Osteoblast (primary cell): ENCODE results near the gene VSTM2B. TPM values are rescaled to one million over a fixed set of nuclear protein-coding genes. Genes with fewer than 3 reads are reported as not detected.

Experiments used
- DNase-seq: peaks from one replicate; pipeline ENCODE4 v3.0.0; 2011; ENCODE audit warnings: low spot score, mixed read lengths; ENCODE audit not compliant: insufficient read length; ENCODE audit errors: missing footprints
- H2AFZ ChIP-seq: 2 replicates; pipeline ENCODE4 v1.6.0; 2011; ENCODE audit warnings: mild to moderate bottlenecking, low read length
- H3K27ac ChIP-seq: 2 replicates; pipeline ENCODE4 v1.5.1; 2011; ENCODE audit warnings: mild to moderate bottlenecking, low read depth, low read length, moderate library complexity
- H3K27me3 ChIP-seq: 2 replicates; pipeline ENCODE4 v1.6.0; 2012; ENCODE audit warnings: mild to moderate bottlenecking, control low read depth, inconsistent platforms, low read length, moderate library complexity; ENCODE audit not compliant: insufficient read depth
- H3K36me3 ChIP-seq: 2 replicates; pipeline ENCODE4 v1.5.1; 2011; ENCODE audit warnings: mild to moderate bottlenecking, low read length, control low read depth, moderate library complexity; ENCODE audit not compliant: insufficient read depth
- H3K4me1 ChIP-seq: 2 replicates; pipeline ENCODE4 v1.5.1; 2011; ENCODE audit warnings: mild to moderate bottlenecking, low read length, control low read depth, moderate library complexity; ENCODE audit not compliant: insufficient read depth
- H3K4me2 ChIP-seq: 2 replicates; pipeline ENCODE4 v1.6.0; 2011; ENCODE audit warnings: mild to moderate bottlenecking, low read length; ENCODE audit not compliant: insufficient read depth
- H3K4me3 ChIP-seq: fragments of 200-600 bp; sonication (generic); 3 replicates; pipeline ENCODE4 v1.5.1; 2012; ENCODE audit warnings: mild to moderate bottlenecking, low read length, inconsistent platforms; ENCODE audit not compliant: insufficient read depth
- H3K79me2 ChIP-seq: 2 replicates; pipeline ENCODE4 v1.6.0; 2012; ENCODE audit warnings: mild to moderate bottlenecking, low read length, control low read depth, inconsistent platforms; ENCODE audit not compliant: insufficient read depth
- H3K9me3 ChIP-seq: 2 replicates; pipeline ENCODE4 v1.5.1; 2011; ENCODE audit warnings: low read depth, low read length, control low read depth
- H4K20me1 ChIP-seq: 2 replicates; pipeline ENCODE4 v1.6.0; 2012; ENCODE audit warnings: mild to moderate bottlenecking, low read length, control low read depth; ENCODE audit not compliant: insufficient read depth
- CTCF ChIP-seq: IDR thresholded peaks from 2 replicates; pipeline ENCODE4 v1.5.1; 2011; ENCODE audit warnings: mild to moderate bottlenecking, low read depth, low read length, moderate library complexity; ENCODE audit errors: extremely low read depth
- total RNA-seq: library from RNA; depleted of rRNA; stranded (reverse); fragments of >200 nt; gene quantifications from 2 replicates; pipeline ENCODE4 v1.2.3, GENCODE V29; 2012

The VSTM2B gene
- total RNA-seq, 1 donor = not detected

GRCh38 chr19:29549105-29550070, 23.6 kb downstream of the VSTM2B start:
- Histone ChIP-seq H3K27me3 (no peaks in the 10 kb centered on the region), H3K36me3 (no peaks in the 10 kb centered on the region), H3K79me2 (no peaks in the 10 kb centered on the region), H3K27ac (no peak overlapping the region), H3K9me3 (no peaks in the 10 kb centered on the region), H3K4me3 (no peak overlapping the region), H3K4me1 (no peaks in the 10 kb centered on the region), H2AFZ (no peak overlapping the region), H3K4me2 (no peak overlapping the region), H4K20me1 (no peaks in the 10 kb centered on the region)
- DNase-seq = peak; percentile 60
- TF ChIP-seq CTCF = no peak

- H3K79me2 ChIP-seq = no peaks in the 10 kb centered on the region
- no peak for DNase-seq
- no peaks in the 10 kb centered on the region for H4K20me1 ChIP-seq
- no peak overlapping the region for H3K4me2 ChIP-seq
- H3K36me3 ChIP-seq = no peaks in the 10 kb centered on the region
- H3K4me1 ChIP-seq = no peaks in the 10 kb centered on the region
- H3K27ac ChIP-seq = no peak overlapping the region
- H2AFZ ChIP-seq = no peak overlapping the region
- no peaks in the 10 kb centered on the region for H3K9me3 ChIP-seq
- H3K4me3 ChIP-seq = no peak overlapping the region
- no peaks in the 10 kb centered on the region for H3K27me3 ChIP-seq
- TF ChIP-seq CTCF = no peak
Measured at GRCh38 chr19:29550896-29551295, 25.1 kb downstream of the VSTM2B start.

- no peaks in the 10 kb centered on the region for H3K36me3 ChIP-seq
- TF ChIP-seq CTCF = no peak
- no peaks in the 10 kb centered on the region for H4K20me1 ChIP-seq
Measured at GRCh38 chr19:29551774-29552173, 26.0 kb downstream of the VSTM2B start.

GRCh38 chr19:29552454-29553280, 26.9 kb downstream of the VSTM2B start:
- no peak for TF ChIP-seq CTCF
- H3K36me3 ChIP-seq = no peaks in the 10 kb centered on the region
- H3K79me2 ChIP-seq = no peaks in the 10 kb centered on the region
- H3K9me3 ChIP-seq = no peaks in the 10 kb centered on the region
- no peak overlapping the region for H3K4me3 ChIP-seq
- no peaks in the 10 kb centered on the region for H4K20me1 ChIP-seq
- DNase-seq = no peak
- H3K27ac ChIP-seq = no peak overlapping the region
- no peak overlapping the region for H3K4me2 ChIP-seq
- H2AFZ ChIP-seq = no peak overlapping the region
- H3K4me1 ChIP-seq = no peaks in the 10 kb centered on the region
- no peaks in the 10 kb centered on the region for H3K27me3 ChIP-seq

More at GRCh38 chr19:29551774-29552173, 26.0 kb downstream of the VSTM2B start:
- DNase-seq = no peak
- Histone ChIP-seq H3K9me3 (no peaks in the 10 kb centered on the region), H2AFZ (no peak overlapping the region), H3K27me3 (no peaks in the 10 kb centered on the region), H3K79me2 (no peaks in the 10 kb centered on the region), H3K27ac (no peak overlapping the region), H3K4me1 (no peaks in the 10 kb centered on the region), H3K4me2 (no peak overlapping the region), H3K4me3 (no peak overlapping the region)
